OCI-LY1 (cell line): ENCODE measurements around the gene JADE1.

ENCODE experiments used
- H2AFZ ChIP-seq: fragments of 200-600 bp; sonication (generic), shearing (Covaris generic); 2 replicates; pipeline ENCODE4 v1.6.0; 2014; ENCODE audit warnings: antibody characterized with exemption, mild to moderate bottlenecking, low read length
- H3F3A ChIP-seq: fragments of 200-600 bp; sonication (generic), shearing (Covaris generic); 2 replicates; pipeline ENCODE4 v1.6.0; 2014; ENCODE audit warnings: mild to moderate bottlenecking, antibody characterized with exemption, low read length, moderate library complexity; ENCODE audit not compliant: insufficient read depth
- H3K27ac ChIP-seq: fragments of 200-600 bp; sonication (generic); 2 replicates; pipeline ENCODE4 v1.5.1; 2014; ENCODE audit warnings: low read length, mixed run types, mild to moderate bottlenecking, low read depth; ENCODE audit not compliant: poor library complexity, severe bottlenecking
- H3K27me3 ChIP-seq: fragments of 200-600 bp; sonication (generic); 2 replicates; pipeline ENCODE4 v1.6.0; 2014; ENCODE audit warnings: antibody characterized with exemption, mild to moderate bottlenecking, low read length, moderate library complexity; ENCODE audit not compliant: insufficient read depth
- H3K36me3 ChIP-seq: fragments of 200-600 bp; sonication (generic); 2 replicates; pipeline ENCODE4 v1.6.1; 2014; ENCODE audit warnings: mild to moderate bottlenecking, antibody characterized with exemption, low read length, moderate library complexity, mixed read lengths; ENCODE audit not compliant: insufficient read depth
- H3K4me1 ChIP-seq: fragments of 200-600 bp; sonication (generic); 2 replicates; pipeline ENCODE4 v1.5.1; 2014; ENCODE audit warnings: mild to moderate bottlenecking, low read length, moderate library complexity; ENCODE audit not compliant: insufficient read depth, severe bottlenecking
- H3K4me2 ChIP-seq: fragments of 200-600 bp; sonication (generic), shearing (Covaris generic); 2 replicates; pipeline ENCODE4 v1.6.1; 2014; ENCODE audit warnings: low read length
- H3K4me3 ChIP-seq: fragments of 200-600 bp; sonication (generic); 2 replicates; pipeline ENCODE4 v1.5.1; 2014; ENCODE audit warnings: low read length, low read depth, mild to moderate bottlenecking, mixed read lengths; ENCODE audit not compliant: poor library complexity, severe bottlenecking
- H3K79me2 ChIP-seq: fragments of 200-600 bp; shearing (Covaris generic); 2 replicates; pipeline ENCODE4 v1.6.1; 2016; ENCODE audit warnings: mixed run types, low read length, mixed read lengths; ENCODE audit not compliant: insufficient read depth
- H3K9ac ChIP-seq: fragments of 200-600 bp; sonication (generic), shearing (Covaris generic); 2 replicates; pipeline ENCODE4 v1.6.1; 2014; ENCODE audit warnings: mild to moderate bottlenecking, low read length, mixed read lengths
- H3K9me2 ChIP-seq: fragments of 200-600 bp; sonication (generic), shearing (Covaris generic); 2 replicates; pipeline ENCODE4 v1.6.1; 2014; ENCODE audit warnings: low read depth, mild to moderate bottlenecking, low read length, mixed read lengths
- H3K9me3 ChIP-seq: fragments of 200-600 bp; shearing (Covaris generic); 2 replicates; pipeline ENCODE4 v1.6.1; 2014; ENCODE audit warnings: low read length, mixed read lengths
- H4K20me1 ChIP-seq: fragments of 200-600 bp; sonication (generic), shearing (Covaris generic); 2 replicates; pipeline ENCODE4 v1.6.0; 2016; ENCODE audit warnings: mild to moderate bottlenecking, low read length; ENCODE audit not compliant: insufficient read depth
- EZH2 ChIP-seq: fragments of 200-600 bp; sonication (generic), shearing (Covaris generic); IDR thresholded peaks from 2 replicates; pipeline ENCODE4 v1.8.0; 2017; ENCODE audit warnings: borderline replicate concordance, mixed run types, mild to moderate bottlenecking, antibody characterized with exemption, low read length, moderate library complexity, mixed read lengths
- TF ChIP-seq, protein P1 (sequence below): fragments of 200-600 bp; sonication (generic), shearing (Covaris generic); IDR thresholded peaks from 2 replicates; pipeline ENCODE4 v1.5.1; 2017; ENCODE audit warnings: mild to moderate bottlenecking, antibody characterized with exemption, low read length, moderate library complexity, mixed read lengths

Gene JADE1

DNA sequence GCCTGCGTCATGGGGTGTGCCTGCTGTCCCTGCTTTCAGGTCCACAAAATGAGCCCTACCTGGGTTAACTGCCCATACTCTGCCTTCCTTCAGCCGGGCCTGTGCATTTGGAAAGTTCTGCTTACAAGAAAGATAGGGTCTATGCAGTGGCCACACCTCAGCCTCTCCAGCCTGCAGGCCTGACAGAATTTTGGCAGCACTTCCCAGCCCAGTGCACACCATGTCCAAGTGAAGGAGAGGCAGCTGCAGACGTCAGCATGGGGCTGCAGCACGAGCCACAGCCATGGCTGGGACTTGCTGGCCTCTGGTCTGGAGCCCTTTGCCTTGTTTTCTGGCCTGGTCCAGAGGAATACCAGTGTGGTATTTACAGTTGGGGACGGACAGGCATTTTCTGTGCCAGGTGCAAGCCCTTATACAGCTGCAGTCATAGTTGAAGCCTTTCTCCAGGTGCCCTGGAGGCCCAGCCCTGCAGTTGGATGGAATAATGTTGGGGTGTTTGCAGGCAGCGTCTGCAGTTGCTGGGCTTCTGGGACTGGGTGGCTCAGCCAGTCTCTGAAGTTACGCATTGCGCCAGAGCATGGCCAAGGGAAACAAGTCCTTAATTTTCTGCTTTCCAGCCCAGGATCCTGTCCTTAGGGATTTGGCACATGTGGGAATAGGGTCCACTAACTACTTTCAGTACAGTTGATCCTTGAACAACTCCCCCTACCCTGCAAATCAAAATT lies 26.2 kb downstream of the JADE1 start:
- Histone ChIP-seq H3K27me3 (no peaks in the 10 kb centered on the region), H4K20me1 (no peaks in the 10 kb centered on the region), H2AFZ (no peak overlapping the region), H3K9ac (no peak overlapping the region), H3K9me2 (no peaks in the 10 kb centered on the region), H3K27ac (no peak overlapping the region), H3F3A (no peaks in the 10 kb centered on the region), H3K36me3 (peaks cover 80% of the 10 kb centered on the region), H3K4me1 (peaks cover 25% of the 10 kb centered on the region), H3K4me2 (no peak overlapping the region), H3K4me3 (no peak overlapping the region), H3K9me3 (no peaks in the 10 kb centered on the region), H3K79me2 (peaks cover 55% of the 10 kb centered on the region)
- TF ChIP-seq EZH2: no peak
- TF ChIP-seq, protein P1, sequence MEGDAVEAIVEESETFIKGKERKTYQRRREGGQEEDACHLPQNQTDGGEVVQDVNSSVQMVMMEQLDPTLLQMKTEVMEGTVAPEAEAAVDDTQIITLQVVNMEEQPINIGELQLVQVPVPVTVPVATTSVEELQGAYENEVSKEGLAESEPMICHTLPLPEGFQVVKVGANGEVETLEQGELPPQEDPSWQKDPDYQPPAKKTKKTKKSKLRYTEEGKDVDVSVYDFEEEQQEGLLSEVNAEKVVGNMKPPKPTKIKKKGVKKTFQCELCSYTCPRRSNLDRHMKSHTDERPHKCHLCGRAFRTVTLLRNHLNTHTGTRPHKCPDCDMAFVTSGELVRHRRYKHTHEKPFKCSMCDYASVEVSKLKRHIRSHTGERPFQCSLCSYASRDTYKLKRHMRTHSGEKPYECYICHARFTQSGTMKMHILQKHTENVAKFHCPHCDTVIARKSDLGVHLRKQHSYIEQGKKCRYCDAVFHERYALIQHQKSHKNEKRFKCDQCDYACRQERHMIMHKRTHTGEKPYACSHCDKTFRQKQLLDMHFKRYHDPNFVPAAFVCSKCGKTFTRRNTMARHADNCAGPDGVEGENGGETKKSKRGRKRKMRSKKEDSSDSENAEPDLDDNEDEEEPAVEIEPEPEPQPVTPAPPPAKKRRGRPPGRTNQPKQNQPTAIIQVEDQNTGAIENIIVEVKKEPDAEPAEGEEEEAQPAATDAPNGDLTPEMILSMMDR: no peak

DNA sequence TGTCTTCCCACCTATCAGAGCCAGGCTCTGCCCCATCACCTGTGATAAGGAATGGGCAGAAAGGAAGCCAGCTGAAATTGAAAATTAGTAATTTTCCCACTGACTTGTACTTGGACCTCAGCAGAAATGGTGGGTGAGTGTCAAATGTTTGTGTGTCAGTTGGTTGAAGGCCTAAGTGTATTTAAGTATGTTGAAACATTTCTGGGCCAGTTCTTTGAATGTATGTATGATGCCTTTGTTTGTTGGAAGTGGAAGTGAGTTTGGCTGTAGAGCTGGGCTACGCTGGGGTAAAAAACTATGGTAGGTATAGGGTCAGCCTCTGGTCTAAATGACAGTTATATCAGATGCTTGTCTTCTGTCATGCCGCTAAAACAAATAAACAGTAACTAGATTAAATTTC lies 27.7 kb downstream of the JADE1 start:
- Histone ChIP-seq H4K20me1 (no peaks in the 10 kb centered on the region), H3K27ac (no peak overlapping the region), H3K36me3 (peaks cover 82% of the 10 kb centered on the region), H3K9me2 (no peaks in the 10 kb centered on the region), H3F3A (no peaks in the 10 kb centered on the region), H3K79me2 (peaks cover 45% of the 10 kb centered on the region), H3K27me3 (no peaks in the 10 kb centered on the region), H3K9me3 (no peaks in the 10 kb centered on the region), H3K9ac (no peak overlapping the region), H3K4me2 (no peak overlapping the region), H3K4me1 (peaks cover 13% of the 10 kb centered on the region), H2AFZ (no peak overlapping the region), H3K4me3 (no peak overlapping the region)
- no peak for TF ChIP-seq EZH2
- TF ChIP-seq, protein P1: no peak

DNA sequence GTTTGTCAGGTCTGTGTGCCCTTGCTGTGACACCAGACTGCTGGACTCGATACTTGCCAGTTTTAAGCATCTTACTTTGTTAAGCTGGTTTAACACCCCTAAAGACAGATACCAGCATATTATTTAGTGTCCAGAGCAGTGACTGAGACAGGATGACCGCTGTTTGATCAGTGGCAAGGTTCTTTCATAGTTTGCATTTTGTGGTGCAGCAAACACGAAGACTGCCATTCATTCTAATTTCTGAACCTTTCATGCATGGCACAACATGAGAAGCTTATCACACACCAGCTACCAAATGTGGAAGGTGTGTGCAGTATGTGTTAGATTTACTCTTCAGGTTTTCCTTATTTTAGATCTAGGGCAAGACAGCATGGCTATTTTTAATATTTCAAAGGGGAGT lies 28.2 kb downstream of the JADE1 start:
- H2AFZ ChIP-seq: no peak overlapping the region
- no peaks in the 10 kb centered on the region for H4K20me1 ChIP-seq
- H3K79me2 ChIP-seq: peaks cover 44% of the 10 kb centered on the region
- H3K9me2 ChIP-seq: no peaks in the 10 kb centered on the region
- no peak overlapping the region for H3K9ac ChIP-seq
- H3K36me3 ChIP-seq: peaks cover 81% of the 10 kb centered on the region
- H3K4me3 ChIP-seq: no peak overlapping the region
- H3K27ac ChIP-seq: no peak overlapping the region
- H3K27me3 ChIP-seq: no peaks in the 10 kb centered on the region
- no peaks in the 10 kb centered on the region for H3F3A ChIP-seq
- TF ChIP-seq, protein P1: no peak
- no peak for TF ChIP-seq EZH2
- peaks cover 13% of the 10 kb centered on the region for H3K4me1 ChIP-seq
- no peaks in the 10 kb centered on the region for H3K9me3 ChIP-seq
- H3K4me2 ChIP-seq: no peak overlapping the region
